Esophagus squamous epithelium (tissue), 5 donors: Measurements from ENCODE around the gene RALGPS2. TPM values are rescaled to one million over a fixed set of nuclear protein-coding genes. Genes with fewer than 3 reads are reported as not detected.

Experiments
- DNase-seq: peaks from one replicate; lab custom pipeline; 2025; lab: John Stamatoyannopoulos, UW
- H3K27ac ChIP-seq, 4 donors: fragments of 200-600 bp; sonication (generic); one replicate each; pipeline ENCODE4 v1.5.1; 2016 to 2019; ENCODE audit warnings: mild to moderate bottlenecking in 1 of 4
- H3K27me3 ChIP-seq, 4 donors: fragments of 200-600 bp; sonication (generic); 1 replicate in 3 of 4; 2 replicates in 1 of 4; pipeline versions ENCODE4 v1.5.1 to v1.6.0; 2017 to 2021; ENCODE audit warnings: antibody characterized with exemption in 1 of 4
- H3K36me3 ChIP-seq, 3 donors: fragments of 200-600 bp; sonication (generic); one replicate each; pipeline ENCODE4 v1.5.1; 2016 to 2019
- H3K4me1 ChIP-seq, 3 donors: fragments of 200-600 bp; sonication (generic); one replicate each; pipeline ENCODE4 v1.5.1; 2017 to 2019
- H3K4me3 ChIP-seq, 4 donors: fragments of 200-600 bp; sonication (generic); 1 replicate in 3 of 4; 2 replicates in 1 of 4; pipeline ENCODE4 v1.5.1; 2016 to 2019; ENCODE audit warnings: mild to moderate bottlenecking in 2 of 4, moderate library complexity in 1 of 4
- H3K9me3 ChIP-seq, 3 donors: fragments of 200-600 bp; sonication (generic); one replicate each; pipeline ENCODE4 v1.5.1; 2016 to 2019
- CTCF ChIP-seq, 6 experiments: fragments of 450-650 bp in 4 of 6; fragments of 200-600 bp in 2 of 6; sonication (generic) in 2 of 6; IDR thresholded peaks; one replicate each; pipeline ENCODE4 v1.5.1; 2016 to 2019; ENCODE audit warnings: antibody characterized with exemption in 6 of 6, mild to moderate bottlenecking in 4 of 6, moderate library complexity in 4 of 6
- POLR2A ChIP-seq, 4 donors: fragments of 450-650 bp; IDR thresholded peaks; one replicate each; pipeline ENCODE4 v1.6.1; 2017; ENCODE audit warnings: antibody characterized with exemption in 4 of 4, mild to moderate bottlenecking in 4 of 4, moderate library complexity in 3 of 4
- WGBS, 2 donors: methylation state at CpG; one replicate each; pipeline ENCODE4 v1.1.5; 2018; 5-methylcytosine and 5-hydroxymethylcytosine counted together
- intact Hi-C: fragments of 100-400 bp; cut with DNase I; formaldehyde crosslinking; loops from one replicate; pipeline ENCODE4 v1.15.0; 2022
- total RNA-seq, 4 donors: library from RNA; depleted of rRNA; stranded (reverse); fragments of >200 nt; gene quantifications; one replicate each; pipeline ENCODE4 v1.1.0, GENCODE V29; 2016
- donor health status: DM: yes; HTN: yes; CAD: no.

RALGPS2 gene
- total RNA-seq, 4 donors from 2014 or later, result 24.2 to 35.2 (median 26.9) TPM

DNA sequence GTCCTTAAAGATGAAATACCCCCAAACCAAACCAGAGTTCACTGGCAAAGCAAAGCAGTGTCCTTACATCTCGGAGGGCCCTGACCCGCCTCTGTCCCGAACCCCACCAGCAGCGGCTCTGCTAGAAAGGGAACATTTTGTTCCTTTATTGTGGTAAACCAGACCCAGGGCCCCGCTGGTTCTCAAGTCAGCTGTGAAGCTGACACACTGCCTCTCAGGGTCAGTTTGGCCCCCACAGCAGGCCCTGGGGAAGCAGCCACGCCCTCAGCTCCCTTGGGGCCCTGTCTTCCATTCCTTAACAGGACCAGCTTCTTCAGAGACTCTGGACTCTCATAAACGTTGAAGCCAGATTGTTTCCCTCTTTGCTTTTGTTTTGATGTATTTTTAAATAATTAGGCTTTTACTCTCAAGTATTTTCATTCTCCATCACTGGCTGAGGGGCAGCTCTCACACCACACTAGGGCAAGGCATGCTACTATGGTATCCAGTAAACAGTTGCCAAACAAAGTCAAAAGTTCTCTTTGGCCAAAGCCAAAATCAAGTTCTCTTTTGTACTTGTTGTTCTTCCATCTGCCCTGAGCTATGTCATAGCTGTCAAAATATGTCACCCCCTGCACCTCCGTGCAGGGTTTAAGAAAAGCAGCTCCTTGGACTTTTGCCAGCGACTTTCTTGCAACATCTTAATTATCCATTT lies 207.0 kb downstream of the RALGPS2 start:
- no peak for DNase-seq
- Histone ChIP-seq H3K4me3 (no peak overlapping the region), H3K36me3 (no peaks in the 10 kb centered on the region), H3K27me3 (no peaks in the 10 kb centered on the region), H3K27ac (peak overlapping the region; percentile 21 to 89 (median 84)), H3K4me1 (peaks cover 3 to 60% (median 38%) of the 10 kb centered on the region in 3 donors), H3K9me3 (no peaks in the 10 kb centered on the region)
- intact Hi-C loops, result no loop called here
- TF ChIP-seq POLR2A (IDR thresholded peaks at IDR 0.05), result peak in 1 of 4 donors; percentile 33
- TF ChIP-seq CTCF (IDR thresholded peaks at IDR 0.05), result no peak
- 39 to 50% methylated on average over 9 of the region's 9 CpGs for WGBS, 2 donors

DNA sequence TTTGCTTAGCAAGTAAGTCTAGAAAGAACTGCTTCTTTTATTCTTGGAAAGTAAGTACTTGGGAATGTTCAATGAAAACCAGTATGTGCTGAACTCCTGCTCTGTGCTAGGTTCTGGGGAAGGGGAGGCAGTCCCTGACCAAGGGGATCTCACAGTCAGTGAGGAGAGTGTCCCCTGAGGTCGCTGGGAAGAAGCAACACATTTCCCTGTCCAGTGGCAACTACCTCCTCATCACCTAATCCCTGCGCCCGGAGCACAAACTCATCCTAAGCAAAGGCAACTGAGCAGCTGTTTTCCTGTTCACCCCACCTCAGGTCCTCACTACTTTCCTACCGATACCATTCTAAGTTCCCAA lies 207.5 kb downstream of the RALGPS2 start:
- TF ChIP-seq CTCF (IDR thresholded peaks at IDR 0.05) (no peak), POLR2A (IDR thresholded peaks at IDR 0.05) (no peak)
- 64 to 68% methylated on average over 4 of the region's 4 CpGs for WGBS, 2 donors
- H3K27me3 ChIP-seq, result no peaks in the 10 kb centered on the region
- H3K4me3 ChIP-seq, result peak overlapping the region in 1 of 4 donors; percentile 25
- H3K36me3 ChIP-seq, result no peaks in the 10 kb centered on the region
- no peak for DNase-seq
- intact Hi-C loops, result no loop called here
- H3K27ac ChIP-seq, result peak overlapping the region; percentile 60 to 88 (median 84)
- H3K4me1 ChIP-seq, result peaks cover 3 to 62% (median 38%) of the 10 kb centered on the region in 3 donors
- H3K9me3 ChIP-seq, result no peaks in the 10 kb centered on the region

- 53 to 54% methylated on average over 5 of the region's 5 CpGs for WGBS, 2 donors
- no peaks in the 10 kb centered on the region for H3K36me3 ChIP-seq
- TF ChIP-seq POLR2A (IDR thresholded peaks at IDR 0.05) (no peak), CTCF (IDR thresholded peaks at IDR 0.05) (no peak)
- peak overlapping the region; percentile 57 to 88 (median 84) for H3K27ac ChIP-seq
- DNase-seq, result no peak
- intact Hi-C loops, result no loop called here
- H3K4me3 ChIP-seq, result no peak overlapping the region
- H3K27me3 ChIP-seq, result no peaks in the 10 kb centered on the region
- no peaks in the 10 kb centered on the region for H3K9me3 ChIP-seq
- H3K4me1 ChIP-seq, result peaks cover 3 to 68% (median 42%) of the 10 kb centered on the region in 3 donors
These were observed 208.1 kb downstream of the RALGPS2 start for GRCh38 chr1:178933105-178933561.

DNA sequence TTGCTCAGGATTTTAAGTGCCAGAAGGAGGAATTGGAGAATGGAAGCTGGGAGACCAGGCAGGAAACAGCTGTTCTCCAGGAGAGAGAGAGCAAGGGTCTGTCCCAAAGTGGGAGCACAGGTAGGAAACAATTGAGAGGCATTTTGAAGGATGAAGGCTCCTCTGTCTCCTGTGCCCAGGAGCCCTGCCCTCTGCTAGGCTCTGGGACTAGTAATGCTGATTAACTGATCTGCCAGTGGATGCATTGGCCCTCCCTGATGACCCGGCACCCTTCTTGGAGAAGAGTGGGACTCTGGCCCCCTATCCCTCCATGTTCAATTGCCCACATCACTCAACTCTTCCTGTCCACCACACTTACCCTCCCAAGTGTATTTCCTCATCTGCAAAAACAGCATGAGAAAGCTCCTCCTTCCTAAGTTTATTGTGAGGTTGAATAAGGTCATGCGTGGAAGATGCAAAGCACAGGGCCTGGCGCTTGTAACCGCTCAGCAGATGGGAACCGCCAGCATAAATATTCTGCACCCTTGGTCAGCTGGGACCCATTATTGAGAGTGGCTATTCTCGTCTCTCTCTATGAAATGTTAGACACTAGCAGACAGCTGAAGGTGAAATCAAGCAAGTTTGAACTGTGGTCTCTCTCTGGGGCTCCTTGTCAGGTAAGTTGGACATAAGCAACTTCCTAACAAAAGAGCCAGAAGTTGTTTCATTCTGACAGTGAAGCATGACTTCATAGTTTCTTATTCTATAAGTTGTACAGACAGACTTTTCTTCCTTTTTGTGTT lies 208.9 kb downstream of the RALGPS2 start:
- no peak overlapping the region for H3K4me3 ChIP-seq
- intact Hi-C loops, result no loop called here

More for the DNA sequence above, 208.9 kb downstream of the RALGPS2 start:
- Histone ChIP-seq H3K27ac (peak overlapping the region; percentile 57 to 88 (median 84)), H3K36me3 (no peaks in the 10 kb centered on the region), H3K27me3 (no peaks in the 10 kb centered on the region), H3K4me1 (peaks cover 8 to 76% (median 47%) of the 10 kb centered on the region in 3 donors), H3K9me3 (no peaks in the 10 kb centered on the region)
- 79 to 83% methylated on average over 3 to 4 of the region's 6 CpGs for WGBS, 2 donors
- no peak for DNase-seq
- TF ChIP-seq CTCF (IDR thresholded peaks at IDR 0.05) (no peak), POLR2A (IDR thresholded peaks at IDR 0.05) (no peak)
